HG03066 (cell line): ENCODE results near the gene TMEM178A.

Experiments
- ATAC-seq: cut with Tn5 transposase; IDR thresholded peaks from one replicate; pipeline ENCODE4 v1.9.1; 2021; ENCODE audit warnings: low read depth; ENCODE audit not compliant: unreplicated experiment

The TMEM178A gene

DNA sequence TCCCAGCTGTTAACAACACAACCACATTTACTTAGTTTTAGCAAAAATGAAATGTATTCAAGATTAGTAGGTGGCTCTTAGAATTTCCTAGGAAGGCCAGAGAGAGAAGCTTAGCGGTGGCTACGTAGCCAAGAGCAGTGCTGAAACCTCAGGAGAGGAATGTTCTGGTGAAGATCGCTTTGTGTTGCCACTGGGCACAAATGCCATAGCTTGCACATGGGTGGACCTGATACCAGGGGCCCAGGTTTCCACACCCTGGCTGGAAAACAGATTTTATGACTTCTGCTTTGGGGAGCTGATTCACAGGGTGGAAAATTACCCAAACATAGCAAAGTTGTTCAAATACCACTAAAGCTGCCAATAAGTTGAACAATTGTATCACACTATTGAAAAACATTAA lies 69.9 kb downstream of the TMEM178A start:
- ATAC-seq, result no peak

DNA sequence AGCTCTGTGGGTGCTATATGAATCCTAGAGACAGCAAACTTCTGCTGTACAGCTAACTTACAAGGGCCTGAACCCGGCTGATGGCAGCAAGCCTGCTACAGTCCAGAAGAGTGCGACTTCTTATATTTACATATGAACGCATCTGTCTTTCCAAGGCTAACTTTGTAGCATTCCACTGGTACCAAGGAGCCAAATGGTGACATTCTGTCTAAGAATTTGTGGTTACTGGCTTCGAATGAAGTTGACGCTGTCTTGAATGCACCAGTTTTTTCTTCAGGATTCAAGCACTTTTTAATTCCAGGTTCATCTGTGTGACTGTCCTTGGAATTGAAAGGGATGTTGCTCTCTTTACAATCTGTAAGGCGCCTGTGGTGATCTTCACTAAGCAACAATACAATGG lies 70.9 kb downstream of the TMEM178A start:
- ATAC-seq, result no peak

DNA sequence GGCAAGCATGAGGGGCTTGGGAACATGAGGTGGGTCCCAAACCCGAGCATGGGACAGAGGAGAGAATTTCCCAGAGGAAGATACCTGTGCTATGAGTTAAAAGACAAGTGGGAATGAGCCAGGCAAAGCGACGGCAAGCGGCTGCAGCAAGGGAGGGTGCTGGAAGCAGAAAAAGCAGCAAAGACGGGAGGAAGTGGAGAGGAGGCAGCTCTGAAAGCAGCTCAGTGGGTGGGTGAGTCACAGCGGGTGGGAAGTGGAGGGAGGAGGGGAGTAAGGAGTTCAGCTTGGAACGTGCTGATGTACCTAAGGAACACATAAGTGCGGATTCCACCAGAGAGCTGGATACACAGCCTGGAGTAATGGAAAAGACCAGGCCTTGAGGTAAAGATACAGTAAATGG lies 71.9 kb downstream of the TMEM178A start:
- no peak for ATAC-seq

DNA sequence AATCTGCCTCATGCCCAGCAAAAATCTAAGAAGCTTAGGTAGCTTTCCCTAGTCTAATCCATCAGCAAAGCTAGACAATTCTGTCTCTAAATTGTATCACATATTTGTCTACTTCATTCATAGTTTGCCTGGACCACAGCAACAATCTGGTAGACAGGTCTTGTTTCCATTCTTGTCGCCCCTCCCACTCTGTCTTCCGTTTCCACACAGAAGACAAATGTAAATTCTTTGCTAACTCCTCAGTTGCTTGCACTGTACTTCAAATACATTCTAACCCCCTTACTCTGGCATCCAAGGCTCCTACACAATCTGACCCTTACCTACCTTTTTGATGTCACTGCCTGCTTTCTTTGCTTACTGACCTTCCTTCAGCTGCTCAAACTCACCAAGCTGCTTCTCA lies 73.2 kb downstream of the TMEM178A start:
- no peak for ATAC-seq

DNA sequence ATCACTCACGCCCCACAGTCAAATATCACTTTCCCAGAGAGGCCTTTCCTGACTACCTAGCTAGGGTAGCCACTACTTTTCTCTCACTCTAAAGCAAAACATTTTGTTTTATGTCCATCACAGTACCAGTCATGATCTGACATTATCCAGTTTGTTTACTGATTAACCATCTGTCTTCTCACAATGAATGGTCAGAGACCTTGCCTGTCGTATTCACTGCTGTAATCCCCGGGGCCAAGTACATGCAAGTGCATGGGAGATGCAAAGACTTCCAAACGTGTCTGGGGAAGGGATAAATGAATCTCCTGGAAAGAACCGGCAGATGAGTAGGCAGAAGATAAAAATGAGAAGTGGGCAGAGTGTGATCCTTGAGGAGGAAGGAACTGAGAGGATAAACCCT lies 73.7 kb downstream of the TMEM178A start:
- ATAC-seq, result no peak

DNA sequence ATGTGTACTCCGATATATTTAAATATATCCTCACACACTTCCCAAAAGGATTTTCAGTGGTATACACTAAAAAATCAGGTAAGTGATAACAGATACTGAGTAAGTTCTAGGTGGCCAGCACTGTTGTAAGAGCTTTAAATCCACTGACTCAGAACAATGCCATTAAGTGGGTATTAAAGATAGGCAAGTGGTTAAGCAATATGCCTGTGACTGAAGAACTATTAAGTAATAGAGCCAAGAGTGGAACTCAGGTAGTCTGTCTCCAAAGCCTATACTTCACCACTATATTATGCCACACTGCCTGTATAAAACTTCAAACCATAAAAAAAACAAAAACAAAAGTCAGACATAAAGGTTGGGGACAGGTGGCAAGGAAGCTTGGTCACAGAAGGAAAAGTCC lies 76.2 kb downstream of the TMEM178A start:
- ATAC-seq, result no peak

DNA sequence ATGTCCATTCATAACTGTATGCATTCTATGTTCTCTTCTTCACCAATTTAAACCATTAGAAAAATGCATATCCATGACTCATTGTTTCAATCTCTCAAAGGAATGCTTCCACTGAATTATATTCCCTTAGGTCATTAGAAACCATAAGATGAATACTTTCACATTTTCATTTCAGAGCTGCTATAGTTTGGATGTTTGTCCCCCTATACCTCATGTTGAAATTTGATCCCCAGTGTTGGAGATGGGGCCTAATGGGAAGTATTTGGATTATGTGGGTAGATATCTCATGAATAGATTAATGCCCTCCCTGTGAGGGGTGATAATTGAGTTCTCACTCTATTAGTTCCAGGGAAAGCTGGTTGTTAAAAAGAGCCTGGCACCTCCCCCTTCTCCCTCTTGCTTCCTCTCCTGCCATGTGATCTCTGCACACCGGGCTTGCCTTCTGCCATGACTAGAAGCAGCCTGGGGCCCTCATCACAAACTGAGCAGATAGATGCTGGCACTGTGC lies 77.6 kb downstream of the TMEM178A start:
- ATAC-seq, result no peak

DNA sequence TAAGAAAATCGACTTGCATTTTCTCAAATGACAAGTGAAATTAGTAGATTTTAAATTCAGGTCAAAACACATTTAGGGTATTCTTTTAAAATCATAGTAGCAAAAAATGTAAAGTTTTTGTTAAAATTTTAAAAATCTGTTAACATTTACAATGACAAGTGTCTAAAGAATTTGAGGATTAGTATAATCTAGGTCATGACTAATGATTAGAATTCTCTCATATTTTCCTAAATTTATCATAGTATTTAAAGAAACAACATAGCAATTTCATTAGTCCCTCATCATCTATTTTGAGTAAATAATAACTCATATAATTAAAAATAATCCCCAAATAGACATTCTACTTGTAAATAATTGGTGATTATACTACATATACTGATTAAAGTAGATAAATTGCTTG lies 89.7 kb downstream of the TMEM178A start:
- no peak for ATAC-seq

DNA sequence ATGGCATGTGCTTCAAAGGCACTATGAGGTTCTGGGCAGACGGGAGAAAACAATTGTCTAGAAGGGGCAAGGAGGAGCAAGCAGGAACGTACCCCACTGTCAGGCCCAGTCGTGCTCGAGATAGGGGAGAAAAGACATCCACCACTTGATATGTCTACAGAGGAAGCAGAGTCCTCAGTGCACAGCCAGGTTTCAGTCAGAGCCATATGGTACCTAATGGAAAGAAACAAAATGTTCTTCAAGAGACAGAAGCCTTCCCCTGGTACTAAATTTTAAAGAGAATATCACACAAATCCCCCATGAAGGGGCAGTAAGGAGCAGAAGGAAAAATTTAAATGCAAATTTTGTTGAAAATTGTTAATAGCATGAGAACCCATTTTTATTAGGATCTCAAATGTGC lies 91.4 kb downstream of the TMEM178A start:
- ATAC-seq, result no peak

DNA sequence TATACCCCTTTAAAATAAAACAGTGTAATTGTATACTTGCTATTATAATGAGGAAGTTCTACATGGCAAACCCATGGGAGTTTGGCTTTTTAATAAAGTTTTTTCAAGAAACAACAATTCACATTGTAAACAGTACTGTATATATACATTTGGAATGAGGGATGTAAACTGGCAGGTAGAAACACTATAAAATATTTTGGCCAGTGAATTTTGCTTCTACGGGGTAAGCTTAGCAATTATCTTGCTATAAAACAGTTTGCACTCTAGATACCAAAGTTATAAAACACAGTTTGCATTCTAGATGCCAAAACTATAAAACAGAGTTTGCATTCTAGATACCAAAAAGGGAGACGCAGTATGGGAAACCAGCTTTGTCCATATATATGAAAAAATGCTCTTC lies 96.7 kb downstream of the TMEM178A start:
- no peak for ATAC-seq
